Nucleus accumbens (tissue), 56 donors: ENCODE measurements around the gene GLI1.
"Not testable (repeated sequence)": the region's sequence is repeated elsewhere in the genome, so short reads cannot be mapped to it uniquely, and the experiment has no call there.

Experiments
- DNase-seq, 56 donors: peaks; one replicate each; lab custom pipeline; 2025; lab: John Stamatoyannopoulos, UW

Gene GLI1

GRCh38 chr12:57439762-57440266 lies 19.8 kb upstream of the GLI1 start:
- no peak for DNase-seq

GRCh38 chr12:57441393-57441792 lies 18.2 kb upstream of the GLI1 start:
- DNase-seq: not testable (repeated sequence)

GRCh38 chr12:57441846-57442427 lies 17.6 kb upstream of the GLI1 start:
- DNase-seq: no peak

GRCh38 chr12:57444337-57444736 lies 15.2 kb upstream of the GLI1 start:
- DNase-seq: not testable (repeated sequence)

- DNase-seq: no peak
Observed at GRCh38 chr12:57444744-57445143, 14.8 kb upstream of the GLI1 start.

GRCh38 chr12:57446292-57446960 lies 13.2 kb upstream of the GLI1 start:
- no peak for DNase-seq

- DNase-seq: no peak
Observed at GRCh38 chr12:57448669-57449068, 10.9 kb upstream of the GLI1 start.

- no peak for DNase-seq
Observed at GRCh38 chr12:57449375-57449774, 10.2 kb upstream of the GLI1 start.

- no peak for DNase-seq
Observed at GRCh38 chr12:57450057-57450456, 9.5 kb upstream of the GLI1 start.

GRCh38 chr12:57451233-57451778 lies 8.3 kb upstream of the GLI1 start:
- DNase-seq: no peak

- peak in 32 of 56 donors; percentile 6 to 79 (median 34) for DNase-seq
Observed at GRCh38 chr12:57452181-57452936, 7.2 kb upstream of the GLI1 start.

GRCh38 chr12:57452937-57453509 lies 6.6 kb upstream of the GLI1 start:
- DNase-seq: peak in 51 of 56 donors; percentile 9 to 85 (median 49)

GRCh38 chr12:57454213-57454565 lies 5.4 kb upstream of the GLI1 start:
- no peak for DNase-seq

GRCh38 chr12:57454566-57455373 lies 4.8 kb upstream of the GLI1 start, which contains the start of gene INHBE:
Gene INHBE (plus strand): TSS chr12:57455307. CDS start chr12:57455537, 230 bp downstream.
- no peak for DNase-seq

GRCh38 chr12:57455374-57456144 lies 4.0 kb upstream of the GLI1 start:
- no peak for DNase-seq

GRCh38 chr12:57456145-57456700 lies 3.4 kb upstream of the GLI1 start:
- peak in 12 of 56 donors; percentile 3 to 41 (median 10) for DNase-seq

GRCh38 chr12:57456737-57457490 lies 2.7 kb upstream of the GLI1 start:
- DNase-seq: no peak

- DNase-seq: peak in 1 of 56 donors; percentile 55
Observed at GRCh38 chr12:57458665-57459054, 925 bp upstream of the GLI1 start.
